Raji (cell line): ENCODE results near the gene CREBL2.

Source experiments
- POLR2A ChIP-seq: IDR thresholded peaks from 2 replicates; pipeline ENCODE4 v1.6.1; 2011; ENCODE audit warnings: low read depth, low read length, control low read depth; ENCODE audit not compliant: insufficient read depth

Gene CREBL2

GRCh38 chr12:12622418-12622817 is 10.7 kb downstream of the CREBL2 start:
- TF ChIP-seq POLR2A, result no peak

DNA sequence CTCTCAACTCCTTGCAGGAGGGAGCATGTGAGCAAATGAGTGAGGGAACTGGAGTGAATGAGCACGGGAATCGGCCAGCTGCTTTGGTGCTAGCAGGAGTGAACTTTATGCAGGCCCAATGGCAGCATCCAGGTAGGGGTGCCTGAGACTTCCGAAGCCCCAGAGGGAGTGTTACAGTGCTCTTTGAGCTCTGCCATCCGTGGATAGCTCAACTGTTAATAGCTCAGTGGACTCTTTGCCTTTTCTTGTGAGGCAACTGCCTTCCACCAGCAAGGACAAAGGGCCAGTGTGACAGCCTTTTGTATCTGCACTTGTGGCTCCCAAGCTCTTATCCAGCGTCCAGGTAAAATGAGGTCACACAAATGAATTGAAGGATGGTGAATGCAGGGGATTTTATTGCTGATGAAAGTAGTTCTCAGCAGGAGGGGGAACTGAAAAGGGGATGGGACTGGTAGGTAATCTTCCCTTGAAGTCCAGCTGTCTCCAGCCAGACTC is 12.9 kb downstream of the CREBL2 start:
- TF ChIP-seq POLR2A, result no peak

- no peak for TF ChIP-seq POLR2A
Observed at GRCh38 chr12:12626471-12626870, 14.8 kb downstream of the CREBL2 start.

DNA sequence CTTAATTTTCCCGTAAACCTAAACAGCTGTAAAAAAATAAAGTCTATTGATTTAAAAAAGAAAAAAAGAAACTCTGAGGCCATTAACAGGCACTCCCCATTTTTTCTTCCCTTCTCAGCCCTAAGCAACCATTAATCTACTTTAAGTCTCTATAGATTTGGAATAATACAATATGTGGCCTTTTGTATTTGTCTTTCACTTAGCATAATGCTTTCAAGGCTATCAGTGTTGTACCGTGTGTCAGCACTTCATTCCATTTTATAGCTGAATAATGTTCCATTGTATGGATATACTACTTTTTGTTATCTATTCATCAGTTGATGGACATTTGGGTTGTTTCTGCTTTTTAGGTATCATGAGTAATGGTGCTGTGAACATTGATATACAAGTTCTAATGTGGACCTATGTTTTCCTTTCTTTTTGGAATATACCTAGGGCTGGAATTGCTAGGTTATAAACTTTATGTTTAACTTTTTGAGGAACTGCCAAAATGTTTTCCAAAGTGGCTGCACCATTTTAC is 15.7 kb downstream of the CREBL2 start:
- no peak for TF ChIP-seq POLR2A

DNA sequence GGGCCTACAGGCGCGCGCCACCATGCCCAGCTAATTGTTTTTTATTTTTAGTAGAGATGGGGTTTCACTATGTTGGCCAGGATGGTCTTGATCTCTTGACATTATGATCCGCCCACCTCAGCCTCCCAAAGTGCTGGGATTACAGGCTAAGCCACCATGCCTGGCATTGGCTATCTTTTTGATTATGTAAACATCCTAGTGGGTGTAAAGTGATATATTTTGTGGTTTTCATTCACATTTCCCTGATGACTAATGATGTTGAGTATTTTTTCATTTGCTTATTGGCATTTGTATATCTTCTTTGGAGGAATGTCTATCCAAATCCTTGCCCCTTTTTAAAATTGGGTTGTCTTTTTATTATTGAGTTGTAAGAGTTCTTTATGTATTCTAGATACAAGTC is 16.3 kb downstream of the CREBL2 start:
- no peak for TF ChIP-seq POLR2A

DNA sequence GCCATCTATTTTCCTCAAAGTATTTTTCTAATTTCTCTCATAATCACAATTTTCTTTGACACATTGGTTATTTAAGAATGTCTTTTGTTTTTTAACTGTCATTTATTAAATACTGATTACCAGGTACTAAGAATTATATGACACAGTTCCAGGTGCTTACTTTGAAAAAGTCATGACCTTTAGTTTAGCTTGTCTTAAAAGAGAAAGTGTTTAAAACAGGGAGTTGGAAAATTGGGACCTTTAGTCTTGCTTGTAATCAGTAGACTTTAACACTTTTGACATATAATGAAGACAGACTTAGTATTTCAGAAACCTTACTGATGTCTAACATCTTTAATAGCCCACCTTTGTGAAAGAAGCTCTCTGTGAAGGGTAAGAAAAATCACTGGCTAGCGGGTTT is 19.2 kb downstream of the CREBL2 start:
- no peak for TF ChIP-seq POLR2A

- no peak for TF ChIP-seq POLR2A
Observed at GRCh38 chr12:12635651-12636050, 24.0 kb downstream of the CREBL2 start.

GRCh38 chr12:12636641-12637040 is 25.0 kb downstream of the CREBL2 start:
- TF ChIP-seq POLR2A, result no peak

- TF ChIP-seq POLR2A, result no peak
Observed at GRCh38 chr12:12641650-12642049, 30.0 kb downstream of the CREBL2 start.

DNA sequence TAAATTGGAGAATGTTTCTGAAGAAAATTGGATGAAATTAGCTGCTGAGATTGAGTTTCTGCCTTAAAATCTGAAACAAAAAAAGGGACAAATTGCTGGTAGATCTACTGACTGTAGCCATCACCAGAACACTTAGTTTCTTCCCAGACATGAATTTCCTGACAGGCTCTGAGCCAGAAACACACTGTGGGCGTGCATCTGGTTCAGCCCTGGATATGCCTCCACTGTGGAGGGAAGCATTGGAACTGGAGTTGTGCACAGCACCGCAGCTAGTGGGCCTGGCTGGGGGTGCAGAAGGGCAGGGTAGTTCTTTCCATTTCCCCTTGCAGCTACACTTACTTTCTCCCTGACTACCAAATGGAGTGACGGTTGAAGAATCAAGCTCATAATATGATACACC is 31.2 kb downstream of the CREBL2 start:
- no peak for TF ChIP-seq POLR2A

DNA sequence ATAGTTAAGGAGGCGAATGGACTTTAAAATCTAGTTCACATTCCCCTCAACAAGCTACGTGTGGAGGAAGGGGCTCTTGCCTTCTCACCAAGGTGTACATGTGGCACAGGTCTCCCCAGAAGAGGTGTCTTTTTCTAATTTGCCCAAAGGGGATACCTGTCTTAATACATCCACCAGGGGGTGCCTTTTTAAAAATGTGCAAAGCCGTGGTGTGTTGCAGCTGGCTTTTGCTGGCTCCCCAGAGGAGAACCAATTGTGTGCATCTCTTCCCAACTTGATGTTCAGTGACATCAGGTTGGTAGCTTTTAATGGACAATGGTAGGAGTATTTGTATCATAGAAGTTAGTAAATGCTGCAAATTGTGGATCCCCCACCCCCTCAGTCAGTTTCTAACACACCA is 33.8 kb downstream of the CREBL2 start:
- no peak for TF ChIP-seq POLR2A

- TF ChIP-seq POLR2A, result no peak
Observed at GRCh38 chr12:12646483-12647072, 34.9 kb downstream of the CREBL2 start.

GRCh38 chr12:12648284-12648683 is 36.6 kb downstream of the CREBL2 start:
- no peak for TF ChIP-seq POLR2A

DNA sequence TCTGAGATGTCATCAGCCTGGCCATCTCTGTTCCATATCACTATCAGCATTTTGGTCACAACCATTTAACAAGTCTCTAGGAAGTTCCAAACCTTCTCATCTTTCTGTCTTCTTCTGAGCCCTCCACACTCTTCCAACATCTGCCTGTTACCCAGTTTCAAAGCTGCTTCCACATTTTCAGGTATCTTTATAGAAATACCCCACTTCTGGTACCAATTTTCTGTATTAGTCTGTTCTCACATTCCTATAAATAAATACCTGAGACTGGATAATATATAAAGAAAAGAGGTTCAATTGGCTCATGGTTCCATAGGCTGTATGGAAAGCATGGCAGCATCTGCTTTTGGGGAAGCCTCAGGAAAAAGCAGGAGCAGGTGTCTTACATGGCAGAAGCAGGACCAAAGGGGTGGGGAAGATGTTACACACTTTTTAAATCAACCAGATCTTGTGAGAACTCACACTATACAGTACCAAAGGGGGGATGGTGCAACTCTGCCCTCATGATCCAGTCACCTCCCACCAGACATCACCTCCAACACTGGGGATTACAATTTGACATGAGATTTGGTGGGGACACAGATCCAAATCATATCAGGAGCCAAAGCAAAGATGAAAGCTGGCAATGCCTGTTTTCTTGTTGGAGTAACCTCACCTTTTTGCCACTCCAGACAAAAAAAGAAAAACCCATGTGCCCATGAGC is 37.4 kb downstream of the CREBL2 start:
- TF ChIP-seq POLR2A, result no peak

GRCh38 chr12:12651752-12652151 is 40.1 kb downstream of the CREBL2 start:
- no peak for TF ChIP-seq POLR2A

GRCh38 chr12:12653922-12654321 is 42.2 kb downstream of the CREBL2 start:
- no peak for TF ChIP-seq POLR2A
